GM19468 (cell line): Measurements from ENCODE around the gene MAP7.

ENCODE experiments used
- ATAC-seq: cut with Tn5 transposase; IDR thresholded peaks from one replicate; pipeline ENCODE4 v1.9.1; 2021; ENCODE audit warnings: mild to moderate bottlenecking, moderate library complexity, moderate number of reproducible peaks; ENCODE audit not compliant: unreplicated experiment; ENCODE audit errors: extremely low read depth

Gene MAP7

GRCh38 chr6:136350914-136351313 lies 199.3 kb downstream of the MAP7 start:
- ATAC-seq, result no peak

- ATAC-seq, result no peak
Observed at GRCh38 chr6:136347847-136348246, 202.4 kb downstream of the MAP7 start.

- no peak for ATAC-seq
Observed at GRCh38 chr6:136345145-136345544, 205.1 kb downstream of the MAP7 start.

GRCh38 chr6:136344420-136344819 lies 205.8 kb downstream of the MAP7 start:
- ATAC-seq, result no peak

- no peak for ATAC-seq
Observed at GRCh38 chr6:136343700-136344099, 206.5 kb downstream of the MAP7 start.

GRCh38 chr6:136343275-136343674 lies 206.9 kb downstream of the MAP7 start:
- no peak for ATAC-seq

GRCh38 chr6:136341967-136342366 lies 208.3 kb downstream of the MAP7 start:
- ATAC-seq, result no peak

GRCh38 chr6:136341367-136341766 lies 208.9 kb downstream of the MAP7 start:
- ATAC-seq, result no peak

- no peak for ATAC-seq
Observed at GRCh38 chr6:136338486-136338885, 211.7 kb downstream of the MAP7 start.

GRCh38 chr6:136337606-136338005 lies 212.6 kb downstream of the MAP7 start:
- no peak for ATAC-seq

- no peak for ATAC-seq
Observed at GRCh38 chr6:136337121-136337520, 213.1 kb downstream of the MAP7 start.

GRCh38 chr6:136335736-136336363 lies 214.4 kb downstream of the MAP7 start:
- no peak for ATAC-seq

GRCh38 chr6:136334853-136335252 lies 215.4 kb downstream of the MAP7 start:
- ATAC-seq, result no peak

- no peak for ATAC-seq
Observed at GRCh38 chr6:136334465-136334846, 215.8 kb downstream of the MAP7 start.

GRCh38 chr6:136333824-136334464 lies 216.3 kb downstream of the MAP7 start:
- ATAC-seq, result no peak

- ATAC-seq, result no peak
Observed at GRCh38 chr6:136331461-136331860, 218.8 kb downstream of the MAP7 start.

GRCh38 chr6:136330634-136331033 lies 219.6 kb downstream of the MAP7 start:
- ATAC-seq, result no peak

GRCh38 chr6:136326038-136326553 lies 224.1 kb downstream of the MAP7 start:
- no peak for ATAC-seq

GRCh38 chr6:136324686-136325380 lies 225.4 kb downstream of the MAP7 start:
- ATAC-seq, result no peak

GRCh38 chr6:136323431-136324112 lies 226.7 kb downstream of the MAP7 start:
- no peak for ATAC-seq

GRCh38 chr6:136319732-136320131 lies 230.5 kb downstream of the MAP7 start:
- no peak for ATAC-seq
